ENCODE measurements around the gene APOF. TPM values are rescaled to one million over a fixed set of nuclear protein-coding genes. Genes with fewer than 3 reads are reported as not detected.

Gene APOF
- total and polyA plus RNA-seq, 2 of the 8 experiments (the other 6 are each of a cell fraction or from before 2014, with no cell fraction given), result not detected

DNA sequence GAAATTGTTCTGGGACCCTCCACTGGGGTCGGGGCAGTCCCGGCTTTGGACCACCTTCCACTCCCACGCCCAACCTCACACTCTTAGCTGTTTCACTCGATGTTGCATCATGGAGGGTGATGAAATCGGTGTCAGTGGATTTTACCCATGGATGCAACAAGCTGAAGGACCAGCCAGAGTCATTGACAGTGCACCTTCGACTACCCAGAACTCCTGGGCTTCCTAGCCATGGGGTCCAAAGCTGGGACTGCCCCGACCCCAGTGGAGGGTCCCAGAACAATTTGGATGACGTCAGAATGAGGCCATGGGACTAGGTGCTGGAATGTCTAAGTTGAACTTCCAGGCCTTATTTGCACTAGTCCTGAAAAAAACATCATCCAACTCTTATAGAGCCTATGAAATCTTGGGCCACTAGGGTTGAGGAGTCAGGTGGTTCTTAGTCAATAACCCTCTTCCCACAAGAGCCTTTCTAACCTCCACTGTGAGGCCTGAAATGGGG, 24.9 kb downstream of the APOF start (continued):
- TF ChIP-seq CTBP2 (IDR thresholded peaks at IDR 0.05; ENCODE audit: borderline replicate concordance, insufficient read depth, insufficient read length, low read length) (no peak), SIX5 (IDR thresholded peaks at IDR 0.05; ENCODE audit: low read depth, low read length) (no peak), MAFK (IDR thresholded peaks at IDR 0.05; ENCODE audit: low read depth, low read length) (no peak), NANOG (IDR thresholded peaks at IDR 0.05; ENCODE audit: insufficient read depth, low read depth, low read length, poor library complexity, severe bottlenecking) (no peak), CHD2 (IDR thresholded peaks at IDR 0.05; ENCODE audit: low read length) (no peak), POLR2A (IDR thresholded peaks at IDR 0.05; ENCODE audit: control extremely low read depth in 1 of 2, low read depth in 2 of 2, low read length in 2 of 2) (no peak), KDM1A (IDR thresholded peaks at IDR 0.05; ENCODE audit: borderline replicate concordance, low read length) (no peak), EP300 (IDR thresholded peaks at IDR 0.05; ENCODE audit: borderline replicate concordance in 1 of 2, low read depth in 2 of 2, low read length in 2 of 2) (no peak), POLR2AphosphoS5 (IDR thresholded peaks at IDR 0.05; ENCODE audit: low read depth, low read length) (no peak)
- TF ChIP-seq, protein P1, sequence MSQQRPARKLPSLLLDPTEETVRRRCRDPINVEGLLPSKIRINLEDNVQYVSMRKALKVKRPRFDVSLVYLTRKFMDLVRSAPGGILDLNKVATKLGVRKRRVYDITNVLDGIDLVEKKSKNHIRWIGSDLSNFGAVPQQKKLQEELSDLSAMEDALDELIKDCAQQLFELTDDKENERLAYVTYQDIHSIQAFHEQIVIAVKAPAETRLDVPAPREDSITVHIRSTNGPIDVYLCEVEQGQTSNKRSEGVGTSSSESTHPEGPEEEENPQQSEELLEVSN (IDR thresholded peaks at IDR 0.05), result no peak
